ENCODE measurements around the gene RRP15.
"Not testable (repeated sequence)": the region's sequence is repeated elsewhere in the genome, so short reads cannot be mapped to it uniquely, and the experiment has no call there.

RRP15 gene

DNA sequence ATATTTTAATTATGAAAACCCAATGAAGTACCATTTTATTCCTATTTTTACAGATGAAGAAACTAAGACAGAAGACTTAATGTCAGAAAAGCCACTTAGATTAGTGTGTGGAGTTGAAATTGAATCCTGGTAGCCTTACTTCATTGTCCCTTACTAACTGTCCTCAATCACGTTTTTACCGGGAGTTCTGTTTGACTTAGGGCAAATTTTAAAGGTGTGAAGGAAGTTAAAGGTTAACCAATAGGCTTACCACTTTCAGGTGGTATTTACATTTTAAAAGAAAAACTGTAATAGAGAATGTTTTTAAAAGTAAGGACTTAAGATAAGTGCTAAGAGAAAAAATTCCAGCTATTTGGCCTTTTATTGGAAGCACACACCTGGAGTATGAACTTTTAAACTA lies 12.4 kb downstream of the RRP15 start:
- no peak for DNase-seq

DNA sequence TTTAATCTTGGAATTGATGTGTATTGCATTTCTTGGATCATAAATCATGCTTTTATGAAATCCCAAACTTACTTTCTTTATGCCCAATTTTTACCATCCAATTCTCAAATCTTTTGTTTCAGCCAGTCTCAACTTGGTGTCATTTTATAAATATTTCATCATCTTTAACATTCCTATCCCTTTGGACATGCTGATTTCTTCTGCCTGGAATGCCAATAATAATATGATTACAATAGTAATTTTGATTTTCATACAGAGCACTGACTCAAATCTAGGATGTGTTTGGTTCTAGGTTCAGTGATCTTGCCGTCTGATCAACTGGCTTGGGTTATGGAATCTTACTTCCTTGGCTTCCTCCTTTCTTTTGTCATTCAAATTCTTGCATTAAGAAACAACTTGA lies 12.8 kb downstream of the RRP15 start:
- DNase-seq, result no peak

DNA sequence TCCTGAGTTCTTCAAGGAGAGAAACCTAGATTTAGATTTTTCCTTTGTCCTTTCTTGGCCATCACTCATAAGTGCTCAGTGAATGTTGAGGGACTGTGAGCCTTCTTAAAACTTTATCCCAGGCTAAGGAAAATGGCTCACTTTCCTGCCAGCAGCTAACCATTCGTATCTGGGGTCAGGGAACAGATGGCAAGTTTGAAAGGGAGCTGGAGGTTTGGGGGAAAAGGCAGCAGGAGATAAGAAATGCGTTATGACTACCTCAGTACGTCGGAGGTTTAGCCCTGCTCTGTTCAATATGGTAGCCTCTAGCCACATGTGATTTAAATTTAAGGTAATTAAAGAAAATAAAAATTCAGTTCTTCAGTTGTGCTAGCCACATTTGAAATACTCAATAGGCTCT lies 13.3 kb downstream of the RRP15 start:
- DNase-seq, result no peak

DNA sequence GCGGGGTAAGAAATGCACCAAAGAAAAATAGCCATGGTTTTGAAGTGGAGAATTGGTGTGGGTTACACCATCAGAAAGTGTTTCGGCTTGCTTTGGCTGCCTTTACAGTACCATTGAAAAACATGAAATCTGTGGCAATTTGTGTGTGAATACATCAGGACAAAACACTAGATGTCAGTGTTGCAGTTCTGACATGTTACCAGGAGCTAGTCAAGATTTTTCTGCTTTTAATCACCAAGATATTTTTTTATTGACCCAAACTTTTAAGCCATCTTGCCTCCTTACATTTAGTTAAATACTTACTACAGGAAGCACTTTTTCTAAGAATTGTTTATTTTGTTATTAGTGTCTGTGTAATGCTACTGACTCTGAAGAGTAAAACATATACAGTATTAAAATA lies 14.3 kb downstream of the RRP15 start:
- peak in 1 of 2 experiments; percentile 1 for DNase-seq

DNA sequence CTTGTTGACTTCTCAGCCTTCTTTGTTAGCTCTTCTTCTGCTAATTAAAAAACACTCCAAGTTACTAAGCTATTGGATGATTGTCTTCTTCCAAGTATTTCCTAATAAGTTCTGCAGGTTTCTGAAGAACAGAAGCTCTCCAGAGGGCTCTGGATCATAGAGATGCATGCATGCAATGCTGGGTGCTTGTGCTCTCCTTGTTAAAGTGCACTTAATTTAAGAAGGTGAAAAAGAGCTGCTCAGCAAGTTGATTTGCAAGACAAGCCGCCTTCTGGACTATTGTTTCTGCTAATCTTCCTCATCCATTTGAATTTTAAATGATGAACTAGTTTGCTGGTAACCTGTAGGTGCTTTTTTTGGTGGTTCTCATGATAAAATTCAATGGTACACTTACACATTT lies 16.1 kb downstream of the RRP15 start:
- no peak for DNase-seq

DNA sequence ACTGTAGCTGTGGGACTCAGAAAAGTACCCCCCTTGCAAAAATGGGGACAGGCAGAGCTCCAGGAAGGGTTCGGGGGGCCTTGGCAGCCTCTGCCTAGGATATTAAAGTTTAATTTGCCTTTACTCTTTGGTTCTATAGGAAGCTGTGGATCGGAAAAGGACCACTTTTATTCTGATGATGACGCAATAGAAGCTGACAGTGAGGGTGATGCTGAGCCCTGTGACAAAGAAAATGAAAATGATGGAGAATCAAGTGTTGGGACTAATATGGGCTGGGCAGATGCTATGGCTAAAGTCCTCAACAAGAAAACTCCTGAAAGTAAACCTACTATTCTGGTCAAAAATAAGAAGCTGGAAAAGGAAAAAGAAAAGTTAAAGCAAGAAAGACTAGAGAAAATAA lies 17.1 kb downstream of the RRP15 start:
- no peak for DNase-seq

DNA sequence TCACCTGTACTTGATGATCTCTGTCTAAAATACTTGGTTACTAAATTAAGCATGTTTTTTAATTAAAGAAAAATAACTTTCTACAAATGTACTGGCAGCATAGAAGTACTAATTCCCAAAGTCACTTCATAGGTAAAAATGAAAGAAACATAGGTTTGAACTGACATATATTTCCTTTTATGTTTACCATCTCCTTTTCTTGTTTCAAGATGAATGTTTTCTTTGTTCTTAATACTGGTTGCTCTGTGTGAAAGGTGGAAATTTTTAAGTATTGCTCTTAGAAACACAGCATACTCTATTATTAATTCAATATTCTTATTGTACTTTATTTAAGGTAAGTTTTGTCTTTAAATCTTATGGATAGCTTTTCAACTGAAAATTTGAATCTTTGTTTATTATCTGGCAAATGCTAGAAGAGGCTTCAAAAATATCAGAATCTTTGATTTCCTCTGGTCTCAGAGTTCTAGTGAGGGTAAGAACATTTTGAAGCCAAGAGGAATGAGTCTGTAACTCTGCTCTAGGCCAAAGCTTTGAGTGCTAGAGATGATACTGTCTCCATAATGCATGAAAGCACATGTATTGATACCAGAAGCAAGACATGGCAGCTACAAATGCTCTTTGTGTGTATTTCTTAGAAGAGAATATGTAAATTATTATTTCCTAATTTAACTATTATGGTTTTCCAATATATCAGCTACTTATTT lies 18.2 kb downstream of the RRP15 start:
- no peak for DNase-seq

DNA sequence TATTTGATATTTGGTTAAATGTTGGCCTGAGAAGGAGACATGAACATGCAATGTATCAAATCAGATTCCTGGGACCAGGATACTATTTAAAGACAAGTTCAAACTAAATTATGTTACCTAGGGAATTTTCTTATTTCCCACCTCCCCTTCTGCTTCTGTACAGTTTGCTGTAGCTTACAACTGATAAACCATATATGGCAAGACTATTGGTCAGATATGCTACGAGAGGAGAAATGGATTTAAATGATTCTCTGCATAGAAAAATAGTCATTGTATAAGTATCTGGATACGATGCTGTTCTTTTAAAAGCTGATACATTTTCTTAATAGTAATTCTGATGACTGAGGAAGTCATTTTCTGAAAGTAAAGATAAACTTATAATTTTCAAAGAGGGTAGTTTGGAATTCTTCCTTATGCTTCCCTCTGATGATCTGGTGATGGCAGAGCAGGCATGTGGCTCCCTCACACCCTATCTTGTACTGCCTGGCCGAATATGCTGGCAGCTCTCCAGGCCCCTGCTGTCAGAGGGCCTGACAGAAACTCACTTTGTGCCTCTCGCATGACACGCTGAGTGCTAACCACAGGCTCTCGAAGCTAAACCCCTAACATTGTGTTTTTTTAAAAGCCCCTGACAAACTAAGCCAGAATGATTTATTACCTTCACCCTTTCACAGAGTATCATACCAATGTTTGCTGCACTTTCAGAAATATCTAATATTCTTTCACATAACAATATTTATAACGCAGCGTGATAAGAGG lies 19.4 kb downstream of the RRP15 start:
- DNase-seq, result no peak

DNA sequence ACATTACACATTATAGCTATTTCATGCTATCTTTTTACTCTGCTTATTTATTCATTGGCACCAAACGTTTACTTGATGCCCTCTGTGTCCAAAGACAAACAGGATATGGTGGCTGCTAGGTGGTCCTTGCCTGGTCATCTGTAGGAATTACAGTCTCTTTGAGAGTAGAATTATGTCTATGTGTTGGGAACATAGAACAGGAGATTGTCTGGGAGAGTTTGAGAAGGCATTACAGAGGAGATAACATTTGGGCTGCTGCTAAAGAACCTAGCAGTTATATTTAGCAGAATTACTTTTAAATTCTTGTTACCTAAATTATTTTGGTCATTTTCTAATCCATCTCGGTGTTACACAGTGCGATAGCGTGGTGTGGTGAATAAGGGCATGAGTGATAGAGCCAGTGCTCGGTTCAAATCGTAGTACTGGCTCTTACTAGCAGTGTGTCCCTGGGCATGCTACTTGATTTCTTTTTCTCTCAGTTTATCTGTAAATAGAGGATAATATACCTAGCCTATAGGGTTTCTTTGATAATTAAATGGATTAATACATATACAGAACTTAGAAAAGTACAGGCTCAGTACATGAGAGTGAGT lies 20.5 kb downstream of the RRP15 start:
- no peak for DNase-seq

DNA sequence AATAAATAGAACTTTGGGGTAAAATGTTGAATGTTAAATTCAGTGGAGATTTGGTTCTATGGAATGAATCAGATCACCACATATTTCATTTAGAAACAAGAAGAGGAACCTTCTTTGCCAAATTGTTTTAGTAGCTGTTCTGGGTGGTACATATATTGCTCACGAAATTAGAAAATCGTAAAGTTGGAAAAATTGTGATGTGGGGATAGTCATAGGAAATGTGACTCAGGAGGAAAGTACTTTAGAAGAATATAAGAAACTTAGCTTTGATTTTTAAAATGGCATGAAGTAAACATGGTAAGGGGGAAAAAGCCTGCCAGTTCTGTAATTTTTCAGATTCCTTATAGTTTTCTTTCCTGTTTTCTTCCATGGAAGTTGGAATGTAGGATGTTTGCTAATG lies 27.4 kb downstream of the RRP15 start:
- DNase-seq, result no peak

DNA sequence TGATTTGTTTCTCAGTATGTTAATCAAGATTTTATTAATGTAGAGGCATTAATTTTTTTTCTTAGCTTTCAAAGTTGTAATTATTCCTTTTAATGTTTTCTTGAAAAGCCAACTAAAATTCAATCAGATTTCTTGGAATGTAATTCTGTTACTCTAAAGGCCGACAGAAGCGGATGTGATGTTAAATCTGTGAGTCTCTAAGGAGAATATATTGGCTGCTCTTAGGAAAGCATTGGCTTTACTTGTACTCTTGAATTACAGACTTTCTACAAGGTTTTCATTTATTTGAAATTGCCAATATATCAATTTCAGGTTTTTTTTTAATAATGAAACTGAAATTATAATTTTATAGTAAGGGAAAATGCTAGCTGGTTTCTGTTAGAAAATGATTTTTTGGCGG lies 29.2 kb downstream of the RRP15 start:
- DNase-seq, result no peak

DNA sequence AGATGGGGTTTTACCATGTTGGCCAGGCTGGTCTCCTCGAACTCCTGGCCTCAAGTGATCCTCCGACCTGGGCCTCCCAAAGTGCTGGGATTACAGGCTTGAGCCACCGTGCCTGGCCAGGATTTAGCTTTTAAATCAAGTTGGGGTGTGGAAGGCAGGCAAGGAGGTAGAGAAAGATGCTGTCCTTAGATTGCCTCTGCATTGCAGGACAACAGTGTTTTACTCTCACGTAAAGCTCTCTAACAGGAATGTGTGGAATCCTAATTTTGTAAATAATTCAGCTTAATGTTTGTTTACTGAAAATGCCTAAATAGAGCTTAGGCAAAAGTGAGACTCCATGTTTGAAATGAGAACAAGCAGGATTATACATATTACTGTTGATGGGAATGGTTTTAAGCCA lies 30.5 kb downstream of the RRP15 start:
- DNase-seq, result no peak

DNA sequence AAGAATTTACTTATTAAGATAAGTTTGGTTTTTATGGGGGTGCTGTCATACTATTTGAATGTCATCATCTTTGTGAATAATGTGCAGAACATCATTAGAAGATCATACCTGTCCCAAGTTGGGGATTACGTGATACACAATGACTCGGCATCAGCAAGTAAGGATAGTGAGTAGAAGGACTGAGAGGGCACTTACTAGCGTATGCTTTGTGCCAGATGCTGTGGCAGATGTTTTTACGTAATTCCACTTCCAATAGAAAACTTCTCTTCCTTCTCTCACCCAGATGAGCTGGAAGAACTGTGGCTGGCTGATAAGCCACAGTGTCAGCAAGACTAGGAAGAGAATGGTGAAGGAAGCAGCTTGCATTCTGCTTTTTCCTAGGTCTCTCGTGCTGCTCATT lies 32.0 kb downstream of the RRP15 start:
- no peak for DNase-seq

DNA sequence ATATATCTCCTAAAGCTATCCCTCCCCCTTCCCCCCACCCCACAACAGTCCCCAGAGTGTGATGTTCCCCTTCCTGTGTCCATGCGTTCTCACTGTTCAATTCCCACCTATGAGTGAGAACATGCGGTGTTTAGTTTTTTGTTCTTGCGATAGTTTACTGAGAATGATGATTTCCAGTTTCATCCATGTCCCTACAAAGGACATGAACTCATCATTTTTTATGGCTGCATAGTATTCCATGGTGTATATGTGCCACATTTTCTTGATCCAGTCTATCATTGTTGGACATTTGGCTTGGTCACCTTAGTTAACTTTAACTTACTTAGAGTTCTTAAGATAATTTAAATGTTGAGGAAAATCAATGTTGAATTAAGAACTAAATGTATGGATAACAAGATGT lies 35.1 kb downstream of the RRP15 start:
- not testable (repeated sequence) for DNase-seq

DNA sequence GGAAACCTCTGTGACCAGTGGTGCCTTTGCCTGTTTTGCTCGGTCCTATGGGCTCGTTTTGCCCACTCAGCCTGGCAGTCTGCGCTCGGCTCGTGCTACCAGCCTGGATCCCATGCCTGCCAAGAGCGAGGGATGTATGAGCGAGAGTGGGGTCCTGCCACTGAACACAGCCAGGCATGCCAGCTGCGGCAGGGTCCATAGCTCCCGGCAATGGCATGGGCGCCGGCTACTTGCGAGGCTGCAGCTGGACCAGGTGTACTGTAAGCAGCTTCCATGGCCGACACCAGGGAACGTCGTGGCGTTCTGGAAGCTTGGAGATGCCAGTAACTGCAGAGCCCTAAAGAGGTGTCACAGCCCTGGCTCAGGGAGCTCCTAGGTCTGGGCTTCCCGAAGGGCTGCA lies 37.7 kb downstream of the RRP15 start:
- no peak for DNase-seq

DNA sequence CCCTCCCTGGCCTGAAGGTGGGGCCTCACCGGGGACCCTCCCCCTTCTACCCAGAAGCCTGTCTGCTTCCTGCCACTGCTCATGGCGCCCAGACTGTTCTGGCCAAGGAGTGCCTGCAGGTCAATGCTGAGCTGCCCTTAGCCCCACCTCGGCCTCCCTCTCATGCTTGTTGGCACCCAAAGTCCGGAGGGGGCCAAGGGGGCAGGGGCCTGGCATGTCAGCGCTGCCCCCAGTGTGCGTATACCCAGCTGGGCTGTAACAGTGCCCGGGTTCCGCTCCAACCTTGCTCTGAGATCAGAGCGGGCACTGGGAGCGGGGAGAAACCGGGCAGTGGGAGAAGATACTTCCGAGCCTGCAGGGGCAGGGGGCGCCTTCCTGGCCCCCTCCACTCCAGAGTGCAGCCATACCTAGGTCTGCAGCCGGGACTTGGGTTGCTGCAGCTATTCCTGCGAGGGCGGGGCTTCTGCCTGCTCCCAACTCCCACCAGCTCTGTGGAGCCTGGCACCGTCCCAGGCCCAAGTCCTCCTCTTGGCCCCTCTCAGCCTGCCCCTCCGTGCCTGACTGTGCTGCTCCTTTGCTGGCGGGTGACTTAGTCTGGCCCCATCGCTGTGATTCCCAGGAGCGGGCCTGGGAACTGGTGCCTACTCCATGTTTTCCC lies 38.6 kb downstream of the RRP15 start:
- DNase-seq, result no peak

DNA sequence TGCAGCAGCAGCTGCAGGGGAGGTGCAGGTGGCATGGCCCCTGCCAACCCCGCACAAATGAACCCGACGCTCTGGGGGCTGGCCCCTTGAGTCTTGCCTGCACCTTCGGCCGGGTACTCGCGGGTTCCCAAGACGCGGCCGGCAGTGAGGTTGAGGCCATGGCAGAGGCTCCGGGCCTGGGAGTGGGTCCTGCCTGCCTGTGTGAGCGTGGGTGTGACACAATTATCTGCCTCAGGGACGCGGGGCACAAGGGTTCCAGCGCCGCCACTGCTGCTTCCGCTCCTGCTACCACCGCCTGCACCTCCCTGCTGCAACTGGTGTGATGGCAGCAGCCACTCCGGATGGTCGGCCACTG lies 39.1 kb downstream of the RRP15 start:
- no peak for DNase-seq

DNA sequence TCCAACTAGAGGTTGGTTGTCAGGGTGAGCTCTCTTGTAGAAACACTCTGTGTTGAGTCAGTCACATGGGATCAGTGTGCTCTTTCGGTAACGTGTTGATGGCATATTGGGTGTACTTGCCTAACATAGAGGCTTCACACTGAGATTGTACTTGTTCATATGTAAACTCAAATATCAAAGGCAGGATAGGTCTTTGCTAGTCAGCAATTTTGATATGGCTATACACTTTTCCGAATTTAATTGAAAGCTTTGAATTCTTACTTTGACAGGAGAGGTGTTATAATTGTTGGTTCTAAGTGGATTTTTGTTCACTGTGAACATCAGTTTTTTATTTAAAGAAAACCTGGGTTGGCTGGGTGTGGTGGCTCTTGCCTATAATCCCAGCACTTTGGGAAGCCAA lies 43.7 kb downstream of the RRP15 start:
- no peak for DNase-seq

DNA sequence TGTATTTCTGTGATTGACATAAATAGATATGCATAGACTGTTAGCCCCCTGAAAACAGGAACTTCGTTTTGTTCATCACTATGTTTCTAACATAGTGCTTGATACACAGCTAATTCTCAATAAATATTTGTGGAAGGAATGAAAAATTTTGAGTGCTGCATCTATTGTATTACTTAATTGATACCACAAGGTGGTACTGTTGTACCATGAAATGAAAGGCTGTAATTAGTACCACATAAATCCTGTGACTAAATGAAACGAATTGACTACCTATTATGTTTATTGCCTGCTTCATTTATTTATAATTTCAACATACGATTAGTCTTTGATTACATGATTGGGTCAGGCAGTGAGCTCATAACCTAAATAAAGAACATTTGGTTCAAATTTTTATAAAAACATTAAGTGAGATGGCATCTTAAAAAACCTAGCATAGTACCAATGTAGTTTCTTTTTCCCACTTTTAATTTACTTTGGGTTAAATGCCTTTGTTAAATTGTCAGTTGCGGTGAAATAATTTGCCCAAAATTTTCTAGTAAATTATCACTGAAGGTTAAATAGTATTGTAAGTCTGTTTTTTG lies 45.0 kb downstream of the RRP15 start:
- no peak for DNase-seq

DNA sequence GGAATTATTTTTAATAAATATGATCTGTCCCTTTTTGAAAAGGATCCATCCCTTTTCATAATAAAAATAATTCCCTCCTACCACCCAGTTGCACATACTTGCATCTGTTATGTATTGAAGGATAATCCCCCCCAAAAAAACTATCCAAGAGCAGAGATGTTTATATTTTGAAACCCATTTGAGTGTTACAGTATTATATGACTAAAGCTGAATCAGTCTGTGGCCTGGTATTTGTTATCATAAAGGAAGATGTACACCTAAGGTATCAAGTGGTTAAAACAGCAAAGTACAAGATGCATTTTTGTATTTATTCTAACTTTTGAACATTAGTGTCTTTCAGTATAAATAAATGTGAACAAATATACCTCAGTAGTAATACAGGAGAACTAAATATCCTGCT lies 47.3 kb downstream of the RRP15 start:
- DNase-seq, result no peak

DNA sequence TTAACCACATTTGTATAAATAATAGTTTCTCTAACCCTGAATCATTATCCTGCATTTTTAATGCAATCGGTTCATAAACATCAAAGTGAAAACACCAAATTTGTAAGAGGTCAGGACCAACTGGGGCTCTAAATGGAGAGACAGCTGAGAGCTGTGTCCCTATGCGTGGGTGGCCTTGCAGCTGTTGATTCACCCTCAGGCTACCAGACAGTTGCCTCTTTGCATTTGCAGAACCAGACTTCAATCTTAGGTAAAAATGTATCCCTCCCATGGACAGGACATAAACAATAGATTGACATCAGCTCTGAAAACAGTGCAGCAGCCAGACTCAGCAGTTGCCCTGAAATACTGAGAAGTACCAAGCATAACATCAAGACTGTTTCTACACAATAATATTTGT lies 51.2 kb downstream of the RRP15 start:
- peak in 1 of 2 experiments; percentile 26 for DNase-seq

DNA sequence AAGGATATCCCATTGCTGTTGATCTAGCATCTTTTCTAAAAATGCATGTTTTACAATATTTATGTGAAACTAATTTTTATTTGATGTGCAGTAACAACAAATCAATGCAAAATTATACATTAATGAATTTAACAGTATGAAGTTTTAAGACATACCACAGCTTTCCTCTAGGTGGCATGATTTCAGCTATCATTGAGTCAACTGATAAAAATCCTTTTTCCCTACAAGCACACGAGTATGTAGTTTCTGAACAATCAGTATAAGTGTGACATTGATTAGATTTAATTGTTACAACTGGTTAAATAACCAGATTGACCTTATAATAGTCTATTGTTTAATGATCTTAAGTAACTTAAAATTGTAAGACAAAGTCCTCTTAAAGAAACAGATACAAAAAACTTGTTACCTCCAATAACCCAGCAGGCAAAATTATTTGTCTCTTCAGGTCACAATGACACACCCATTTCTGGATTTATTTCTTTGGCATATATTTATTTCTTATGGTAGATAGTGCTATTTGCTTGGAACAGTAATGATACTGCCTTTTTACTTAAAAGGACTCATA lies 54.3 kb downstream of the RRP15 start:
- peak in 1 of 2 experiments; percentile 20 for DNase-seq

DNA sequence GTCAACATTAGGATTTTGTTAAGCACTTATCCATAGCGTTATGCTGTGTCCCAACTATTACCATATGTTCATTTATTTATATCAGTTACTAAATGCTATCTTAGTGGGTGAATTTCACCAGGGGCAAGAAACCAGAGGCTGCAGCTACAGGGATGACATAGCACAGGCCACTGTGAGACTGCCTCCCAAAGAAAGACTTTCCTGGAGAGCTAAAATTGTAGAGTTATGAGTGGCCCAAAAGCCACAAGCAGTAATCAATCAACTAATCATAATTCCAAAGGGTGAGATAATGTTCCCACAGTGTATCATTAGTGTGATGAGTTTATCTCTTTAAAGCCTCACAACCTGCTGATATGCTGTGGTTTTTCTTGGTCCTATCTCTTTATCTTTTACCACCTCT lies 56.2 kb downstream of the RRP15 start:
- DNase-seq, result no peak

Measured in NCI-H526 (cell line).